Neural progenitor cell (in vitro differentiated cells): Measurements from ENCODE around the gene KANTR. TPM values are rescaled to one million over a fixed set of nuclear protein-coding genes. Genes with fewer than 3 reads are reported as not detected.

Experiments used
- DNase-seq: peaks from one replicate; pipeline ENCODE4 v3.0.0-alpha.2; 2016; ENCODE audit warnings: low spot score
- H2AFZ ChIP-seq: fragments of 200-600 bp; sonication (generic); replicated peaks from 2 replicates; pipeline ENCODE4 v1.6.1; 2016; ENCODE audit warnings: antibody characterized with exemption
- H3F3A ChIP-seq: fragments of 200-600 bp; sonication (generic); 2 replicates; pipeline ENCODE4 v1.6.1; 2016; ENCODE audit warnings: antibody characterized with exemption, low read depth
- H3K27ac ChIP-seq: fragments of 200-600 bp; sonication (generic); 2 replicates; pipeline ENCODE4 v1.5.1; 2016; ENCODE audit warnings: mild to moderate bottlenecking
- H3K27me3 ChIP-seq: fragments of 200-600 bp; sonication (generic); 2 replicates; pipeline ENCODE4 v1.6.1; 2016; ENCODE audit warnings: mild to moderate bottlenecking, moderate library complexity
- H3K36me3 ChIP-seq: fragments of 200-600 bp; sonication (generic); 2 replicates; pipeline ENCODE4 v1.5.1; 2016
- H3K4me1 ChIP-seq: fragments of 200-600 bp; sonication (generic); 2 replicates; pipeline ENCODE4 v1.6.1; 2016; ENCODE audit warnings: mixed run types
- H3K4me2 ChIP-seq: fragments of 200-600 bp; sonication (generic); 2 replicates; pipeline ENCODE4 v1.6.1; 2016
- H3K4me3 ChIP-seq: fragments of 200-600 bp; sonication (generic); 2 replicates; pipeline ENCODE4 v1.5.1; 2016
- H3K79me2 ChIP-seq: fragments of 200-600 bp; sonication (generic); 2 replicates; pipeline ENCODE4 v1.6.1; 2016; ENCODE audit warnings: low read depth
- H3K9ac ChIP-seq: fragments of 200-600 bp; sonication (generic); 2 replicates; pipeline ENCODE4 v1.6.1; 2016
- H3K9me3 ChIP-seq: fragments of 200-600 bp; sonication (generic); 2 replicates; pipeline ENCODE4 v1.5.1; 2016; ENCODE audit warnings: low read depth
- H4K20me1 ChIP-seq: fragments of 200-600 bp; sonication (generic); 2 replicates; pipeline ENCODE4 v1.6.1; 2016; ENCODE audit warnings: low read depth
- H3K27ac Mint-ChIP-seq: 3 replicates; pipeline ENCODE4 v1.8.0; 2021; ENCODE audit warnings: mixed read lengths
- H3K27me3 Mint-ChIP-seq: 2 replicates; pipeline ENCODE4 v1.8.0; 2022; ENCODE audit warnings: low read depth, mild to moderate bottlenecking, inconsistent platforms, moderate library complexity, mixed read lengths; ENCODE audit not compliant: insufficient read depth
- H3K36me3 Mint-ChIP-seq: 3 replicates; pipeline ENCODE4 v1.8.0; 2021; ENCODE audit warnings: mixed read lengths
- H3K4me1 Mint-ChIP-seq: 3 replicates; pipeline ENCODE4 v1.8.0; 2021; ENCODE audit warnings: mixed read lengths
- H3K4me3 Mint-ChIP-seq: 3 replicates; pipeline ENCODE4 v1.8.0; 2021; ENCODE audit warnings: mild to moderate bottlenecking, moderate library complexity, mixed read lengths
- H3K9me3 Mint-ChIP-seq: 3 replicates; pipeline ENCODE4 v1.8.0; 2020; ENCODE audit warnings: mixed read lengths
- CTCF ChIP-seq: fragments of 200-600 bp; sonication (generic); IDR thresholded peaks from 2 replicates; pipeline ENCODE4 v1.5.1; 2017; ENCODE audit warnings: antibody characterized with exemption, mild to moderate bottlenecking
- EZH2 ChIP-seq: fragments of 200-600 bp; sonication (generic); IDR thresholded peaks from 2 replicates; pipeline ENCODE4 v1.6.1; 2017; ENCODE audit warnings: antibody characterized with exemption, mild to moderate bottlenecking, moderate library complexity
- EZH2phosphoT487 ChIP-seq: fragments of 200-600 bp; sonication (generic); IDR thresholded peaks from 2 replicates; pipeline ENCODE4 v1.6.1; 2017; ENCODE audit warnings: antibody characterized with exemption
- total RNA-seq: library from RNA; depleted of rRNA; stranded (reverse); fragments of >200 nt; gene quantifications from 2 replicates; pipeline ENCODE4 v1.2.3, GENCODE V29; 2015; ENCODE audit warnings: low replicate concordance

Gene KANTR
- total RNA-seq, 1 donor from 2014 or later, result 30.9 TPM

GRCh38 chrX:53081925-53082772 lies 11.8 kb upstream of the KANTR start, which contains the start of gene TSPYL2:
Gene TSPYL2 (plus strand): TSS chrX:53082367. CDS start chrX:53082499, 132 bp downstream.
- peaks cover 6% of the 10 kb centered on the region for H3K4me1 ChIP-seq
- H3F3A ChIP-seq, result peaks cover 10% of the 10 kb centered on the region
- peak within 1 kb of the TSS; percentile 73 for H3K9ac ChIP-seq
- H3K27ac ChIP-seq, result peak within 1 kb of the TSS; percentile 85
- no peak within 1 kb of the TSS for H2AFZ ChIP-seq
- peak within 1 kb of the TSS; percentile 63 for H3K4me3 ChIP-seq
- peaks cover 23% of the 10 kb centered on the region for H3K79me2 ChIP-seq
- peak within 1 kb of the TSS; percentile 93 for H3K27ac Mint-ChIP-seq
- H3K4me2 ChIP-seq, result peak within 1 kb of the TSS; percentile 83
- peaks cover 28% of the 10 kb centered on the region for H4K20me1 ChIP-seq
- peaks cover 3% of the 10 kb centered on the region for H3K36me3 ChIP-seq
- peaks cover 16% of the 10 kb centered on the region for H3K4me1 Mint-ChIP-seq
- H3K9me3 ChIP-seq, result no peaks in the 10 kb centered on the region
- H3K9me3 Mint-ChIP-seq, result peaks cover 13% of the 10 kb centered on the region
- H3K27me3 Mint-ChIP-seq, result peaks cover 4% of the 10 kb centered on the region
- H3K36me3 Mint-ChIP-seq, result peaks cover 12% of the 10 kb centered on the region
- TF ChIP-seq EZH2phosphoT487, result no peak
- no peak for TF ChIP-seq CTCF
- TF ChIP-seq EZH2, result no peak
- no peaks in the 10 kb centered on the region for H3K27me3 ChIP-seq
- DNase-seq, result peak; percentile 95
- peak within 1 kb of the TSS; percentile 89 for H3K4me3 Mint-ChIP-seq

GRCh38 chrX:53082773-53083616 lies 10.9 kb upstream of the KANTR start:
- H3K36me3 Mint-ChIP-seq, result peaks cover 12% of the 10 kb centered on the region
- H4K20me1 ChIP-seq, result peaks cover 28% of the 10 kb centered on the region
- H3K27ac Mint-ChIP-seq, result peak overlapping the region; percentile 14
- peaks cover 4% of the 10 kb centered on the region for H3K27me3 Mint-ChIP-seq
- peaks cover 13% of the 10 kb centered on the region for H3K9me3 Mint-ChIP-seq
- H3K9ac ChIP-seq, result peak overlapping the region; percentile 73
- H3K4me1 ChIP-seq, result peaks cover 6% of the 10 kb centered on the region
- H3K79me2 ChIP-seq, result peaks cover 23% of the 10 kb centered on the region
- peaks cover 3% of the 10 kb centered on the region for H3K36me3 ChIP-seq
- no peak overlapping the region for H2AFZ ChIP-seq
- H3K4me1 Mint-ChIP-seq, result peaks cover 17% of the 10 kb centered on the region
- no peaks in the 10 kb centered on the region for H3K9me3 ChIP-seq
- DNase-seq, result no peak
- peak overlapping the region; percentile 83 for H3K4me2 ChIP-seq
- no peak for TF ChIP-seq EZH2phosphoT487
- peak overlapping the region; percentile 89 for H3K4me3 Mint-ChIP-seq
- peaks cover 18% of the 10 kb centered on the region for H3F3A ChIP-seq
- peak overlapping the region; percentile 63 for H3K4me3 ChIP-seq
- H3K27me3 ChIP-seq, result no peaks in the 10 kb centered on the region
- no peak overlapping the region for H3K27ac ChIP-seq

- Histone ChIP-seq H3K4me2 (peak overlapping the region; percentile 83), H3K27ac (no peak overlapping the region), H3K9ac (no peak overlapping the region), H2AFZ (no peak overlapping the region), H3K27me3 (no peaks in the 10 kb centered on the region), H3K36me3 (peaks cover 3% of the 10 kb centered on the region), H3K4me3 (no peak overlapping the region), H3K9me3 (no peaks in the 10 kb centered on the region), H4K20me1 (peaks cover 28% of the 10 kb centered on the region), H3K79me2 (peaks cover 23% of the 10 kb centered on the region), H3K4me1 (peaks cover 6% of the 10 kb centered on the region), H3F3A (peaks cover 23% of the 10 kb centered on the region)
- Mint-ChIP-seq H3K4me1 (peaks cover 22% of the 10 kb centered on the region), H3K9me3 (peaks cover 13% of the 10 kb centered on the region), H3K4me3 (peak overlapping the region; percentile 89), H3K27me3 (peaks cover 2% of the 10 kb centered on the region), H3K36me3 (peaks cover 12% of the 10 kb centered on the region), H3K27ac (no peak overlapping the region)
- TF ChIP-seq EZH2 (no peak), EZH2phosphoT487 (no peak), CTCF (no peak)
- DNase-seq, result no peak
Observed at GRCh38 chrX:53084043-53084570, 9.8 kb upstream of the KANTR start.
